IgD-negative memory B cell (primary cell): Measurements from ENCODE around the gene RNF11. TPM values are rescaled to one million over a fixed set of nuclear protein-coding genes. Genes with fewer than 3 reads are reported as not detected.
"Not testable (repeated sequence)": the region's sequence is repeated elsewhere in the genome, so short reads cannot be mapped to it uniquely, and the experiment has no call there.

Experiments used
- H3K27ac Mint-ChIP-seq, 3 donors: one replicate each; pipeline ENCODE4 v1.8.0; 2020 to 2022; ENCODE audit warnings: mild to moderate bottlenecking in 3 of 3, mixed read lengths in 3 of 3, moderate library complexity in 1 of 3
- H3K27me3 Mint-ChIP-seq: one replicate; pipeline ENCODE4 v1.8.0; 2021; ENCODE audit warnings: mixed read lengths
- H3K36me3 Mint-ChIP-seq: one replicate; pipeline ENCODE4 v1.8.0; 2020; ENCODE audit warnings: mild to moderate bottlenecking, mixed read lengths
- H3K4me1 Mint-ChIP-seq, 3 donors: one replicate each; pipeline ENCODE4 v1.8.0; 2020 to 2022; ENCODE audit warnings: mixed read lengths in 3 of 3, mild to moderate bottlenecking in 1 of 3
- H3K4me3 Mint-ChIP-seq, 4 donors: one replicate each; pipeline ENCODE4 v1.8.0; 2020 to 2022; ENCODE audit warnings: mild to moderate bottlenecking in 4 of 4, mixed read lengths in 4 of 4, moderate library complexity in 3 of 4
- H3K9me3 Mint-ChIP-seq, 3 donors: one replicate each; pipeline ENCODE4 v1.8.0; 2020 to 2021; ENCODE audit warnings: mixed read lengths in 3 of 3, mild to moderate bottlenecking in 1 of 3
- polyA plus RNA-seq: library from polyadenylated mRNA; unstranded; fragments of 300-500 nt; fragmentation: Illumina TruSeq; gene quantifications from one replicate; pipeline ENCODE4 v1.2.3, GENCODE V29; 2021

The RNF11 gene
- polyA plus RNA-seq, 1 donor from 2014 or later, result 14.9 TPM

DNA sequence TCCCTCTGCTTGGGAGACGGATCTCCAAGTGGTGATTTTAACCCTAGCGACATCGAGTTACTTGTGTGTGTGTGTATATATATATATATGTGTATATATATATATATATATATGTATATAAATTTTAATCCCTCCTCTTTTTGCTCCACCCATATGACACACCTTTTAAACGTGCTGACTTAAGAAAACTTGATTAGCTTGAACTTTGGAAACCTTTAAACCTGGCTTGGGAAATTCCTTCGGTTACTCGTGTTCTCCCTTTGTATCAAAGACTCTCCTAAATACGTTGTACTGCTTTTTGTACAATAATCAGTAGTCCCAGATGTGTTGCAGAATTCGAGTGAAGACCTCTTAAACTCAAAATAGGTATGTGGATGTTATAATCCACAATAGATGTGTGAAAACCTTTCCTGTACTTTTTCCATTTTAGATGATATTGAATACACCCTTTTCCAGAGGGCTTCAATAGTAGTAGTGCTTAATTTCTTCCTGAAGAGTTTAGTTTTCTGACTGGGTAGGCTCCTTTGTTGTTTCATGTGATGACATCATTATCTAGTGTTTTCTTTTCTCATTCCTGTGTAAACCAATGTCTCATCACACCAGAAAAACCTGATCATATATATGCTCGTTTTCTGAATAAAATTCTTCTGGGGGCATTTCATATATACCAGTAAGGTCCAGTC, 1.4 kb downstream of the RNF11 start:
- no peaks in the 10 kb centered on the region for H3K36me3 Mint-ChIP-seq
- H3K27me3 Mint-ChIP-seq, result no peaks in the 10 kb centered on the region
- H3K4me1 Mint-ChIP-seq, result peaks cover 24 to 33% (median 28%) of the 10 kb centered on the region in 3 donors
- no peak overlapping the region for H3K4me3 Mint-ChIP-seq
- H3K9me3 Mint-ChIP-seq, result no peaks in the 10 kb centered on the region
- H3K27ac Mint-ChIP-seq, result no peak overlapping the region

DNA sequence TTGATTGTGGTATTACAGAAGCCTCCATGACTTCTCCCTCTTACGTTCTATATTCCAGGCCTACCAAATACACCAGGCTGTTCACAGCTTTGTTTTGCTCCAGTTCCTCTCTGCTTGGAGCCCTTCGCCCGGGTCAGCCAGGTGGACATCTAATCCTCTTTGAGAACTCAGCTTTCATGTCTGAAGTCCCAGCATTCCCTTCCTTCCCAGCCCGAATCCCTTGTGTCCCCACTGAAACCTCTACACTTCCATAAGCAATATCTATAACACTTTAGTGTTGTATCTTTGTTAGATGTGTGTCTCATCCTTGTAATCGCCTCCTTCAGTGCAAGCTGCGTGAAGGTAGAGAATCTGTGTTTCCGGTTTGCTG, 1.9 kb downstream of the RNF11 start:
- H3K36me3 Mint-ChIP-seq, result no peaks in the 10 kb centered on the region
- H3K4me3 Mint-ChIP-seq, result no peak overlapping the region
- H3K27me3 Mint-ChIP-seq, result no peaks in the 10 kb centered on the region
- no peak overlapping the region for H3K27ac Mint-ChIP-seq
- peaks cover 24 to 34% (median 33%) of the 10 kb centered on the region in 3 donors for H3K4me1 Mint-ChIP-seq
- no peaks in the 10 kb centered on the region for H3K9me3 Mint-ChIP-seq

DNA sequence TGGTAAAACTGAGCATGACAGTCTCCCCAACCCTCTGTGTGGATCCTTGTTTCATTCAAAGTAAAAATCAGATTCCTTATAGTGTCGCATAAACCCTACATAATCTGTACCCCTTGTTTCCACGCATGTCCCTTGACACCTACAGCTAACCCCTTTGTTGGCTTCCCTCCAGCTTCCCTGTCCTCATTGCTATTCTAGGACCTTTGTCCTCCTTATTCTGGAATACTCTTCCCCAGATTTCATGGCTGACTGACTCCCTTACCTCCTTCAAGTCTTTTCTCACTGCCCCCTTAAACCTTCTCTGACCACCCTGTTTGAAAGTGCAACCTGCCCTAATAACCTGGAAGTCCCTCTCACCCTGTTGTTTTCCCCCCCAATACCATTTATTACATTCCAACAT, 4.0 kb downstream of the RNF11 start:
- H3K4me3 Mint-ChIP-seq, result peak overlapping the region in 2 of 4 donors; percentile 38 to 52
- no peaks in the 10 kb centered on the region for H3K36me3 Mint-ChIP-seq
- peaks cover 19 to 39% (median 28%) of the 10 kb centered on the region in 3 donors for H3K4me1 Mint-ChIP-seq
- H3K27ac Mint-ChIP-seq, result peak overlapping the region in 1 of 3 donors; percentile 61
- H3K27me3 Mint-ChIP-seq, result no peaks in the 10 kb centered on the region
- H3K9me3 Mint-ChIP-seq, result no peaks in the 10 kb centered on the region

DNA sequence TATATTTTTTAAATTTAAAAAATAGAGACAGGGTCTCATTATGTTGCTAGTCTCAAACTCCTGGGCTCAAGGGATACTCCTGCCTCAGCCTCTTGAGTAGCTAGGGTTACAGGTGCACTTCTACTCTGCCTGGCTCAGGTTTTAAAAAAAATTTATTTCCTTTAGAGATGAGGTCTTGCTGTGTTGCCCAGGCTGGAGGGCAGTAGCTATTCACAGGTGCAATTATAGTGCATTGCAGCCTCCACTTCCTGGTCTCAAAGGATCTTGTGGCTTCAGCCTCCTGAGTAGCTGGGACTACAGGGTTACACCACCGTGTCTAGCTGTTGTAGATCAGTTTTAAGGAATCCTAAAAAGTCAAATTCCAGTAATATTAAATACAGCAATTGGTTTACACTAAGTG, 5.0 kb downstream of the RNF11 start:
- peaks cover 11 to 37% (median 22%) of the 10 kb centered on the region in 3 donors for H3K4me1 Mint-ChIP-seq
- H3K4me3 Mint-ChIP-seq, result no peak overlapping the region
- no peaks in the 10 kb centered on the region for H3K9me3 Mint-ChIP-seq
- H3K27me3 Mint-ChIP-seq, result no peaks in the 10 kb centered on the region
- H3K36me3 Mint-ChIP-seq, result peaks cover 1% of the 10 kb centered on the region
- no peak overlapping the region for H3K27ac Mint-ChIP-seq

DNA sequence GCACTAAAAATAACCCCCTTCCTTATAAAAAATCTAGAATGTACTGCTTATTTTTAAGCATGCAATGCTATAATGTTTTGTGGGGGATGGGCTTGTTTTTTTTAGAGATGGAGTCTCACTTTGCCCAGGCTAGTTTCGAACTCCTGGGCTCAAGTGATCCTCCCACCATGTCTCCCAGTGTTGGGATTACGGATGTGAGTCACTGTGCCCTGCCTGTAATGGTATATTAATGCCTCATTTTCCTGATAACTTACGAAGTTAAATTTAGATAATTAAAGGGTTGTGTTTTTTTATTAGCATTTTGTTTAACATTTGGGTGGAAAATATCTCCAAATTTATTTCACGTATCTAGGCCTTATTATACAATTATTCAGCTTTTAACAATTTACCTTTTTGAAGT, 6.5 kb downstream of the RNF11 start:
- H3K4me1 Mint-ChIP-seq, result peaks cover 13 to 41% (median 31%) of the 10 kb centered on the region in 3 donors
- H3K27me3 Mint-ChIP-seq, result no peaks in the 10 kb centered on the region
- no peak overlapping the region for H3K4me3 Mint-ChIP-seq
- H3K9me3 Mint-ChIP-seq, result no peaks in the 10 kb centered on the region
- peaks cover 3% of the 10 kb centered on the region for H3K36me3 Mint-ChIP-seq
- H3K27ac Mint-ChIP-seq, result peak overlapping the region in 1 of 3 donors; percentile 13

DNA sequence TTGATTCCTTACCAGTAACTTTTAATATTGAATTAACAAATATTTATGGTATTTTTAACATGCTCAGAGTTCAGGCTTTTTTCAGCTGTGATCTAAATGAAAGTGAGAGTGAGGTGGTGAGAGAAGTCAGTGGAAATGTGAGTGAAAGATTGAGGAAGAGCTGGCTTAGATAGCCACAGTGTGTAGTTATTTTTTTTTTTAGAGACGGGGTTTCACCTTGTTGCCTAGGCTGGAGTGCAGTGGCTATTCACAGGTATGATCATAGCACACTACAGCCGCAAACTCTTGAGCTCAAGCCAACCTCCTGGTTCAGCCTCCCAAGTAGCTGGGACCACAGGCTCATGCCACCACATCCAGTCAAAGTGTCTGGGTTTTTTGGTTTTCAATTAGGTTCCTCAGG, 10.9 kb downstream of the RNF11 start:
- H3K27me3 Mint-ChIP-seq, result no peaks in the 10 kb centered on the region
- H3K4me3 Mint-ChIP-seq, result peak overlapping the region in 1 of 4 donors; percentile 60
- peaks cover 3% of the 10 kb centered on the region for H3K36me3 Mint-ChIP-seq
- peaks cover 10 to 26% (median 17%) of the 10 kb centered on the region in 3 donors for H3K4me1 Mint-ChIP-seq
- no peaks in the 10 kb centered on the region for H3K9me3 Mint-ChIP-seq
- H3K27ac Mint-ChIP-seq, result peak overlapping the region in 1 of 3 donors; percentile 25

DNA sequence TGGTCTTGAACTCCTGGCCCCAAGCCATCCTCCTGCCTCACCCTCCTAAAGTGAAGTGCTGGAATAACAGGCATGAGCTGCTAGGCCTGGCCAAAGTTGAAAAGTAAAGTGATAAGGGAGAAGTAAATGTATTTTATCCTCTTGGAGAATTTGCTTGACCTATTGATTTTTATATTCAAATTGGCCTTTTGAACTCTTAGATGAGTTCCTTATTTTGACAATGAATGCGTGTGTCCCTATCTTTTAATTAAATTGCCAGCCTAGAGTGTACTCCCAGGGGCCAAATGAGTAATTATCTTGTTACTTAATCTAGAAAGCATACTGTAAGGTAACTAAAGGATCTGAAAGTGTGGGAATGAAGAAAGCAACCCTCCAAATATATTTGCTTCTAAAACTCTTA, 11.4 kb downstream of the RNF11 start:
- peaks cover 10 to 26% (median 17%) of the 10 kb centered on the region in 3 donors for H3K4me1 Mint-ChIP-seq
- H3K9me3 Mint-ChIP-seq, result no peaks in the 10 kb centered on the region
- peaks cover 3% of the 10 kb centered on the region for H3K36me3 Mint-ChIP-seq
- no peaks in the 10 kb centered on the region for H3K27me3 Mint-ChIP-seq
- no peak overlapping the region for H3K4me3 Mint-ChIP-seq
- peak overlapping the region in 1 of 3 donors; percentile 25 for H3K27ac Mint-ChIP-seq

DNA sequence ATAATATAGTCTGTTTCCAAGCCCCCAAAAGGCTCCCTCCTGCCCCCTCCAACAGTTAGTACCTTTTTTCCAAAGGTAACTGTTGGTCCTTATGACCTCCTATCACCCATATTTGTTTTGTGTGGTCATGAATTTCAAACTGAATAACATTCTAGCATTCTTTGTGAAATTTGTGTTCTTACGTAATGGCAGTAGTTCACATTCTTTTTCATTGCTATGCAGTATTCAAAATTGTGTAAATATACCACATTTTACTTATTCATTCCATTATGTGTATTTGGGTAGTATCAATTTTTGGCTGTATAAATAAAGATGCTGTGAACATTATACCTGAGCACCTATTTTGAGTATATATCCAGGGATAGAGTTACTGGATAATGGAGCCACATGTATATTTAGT, 13.4 kb downstream of the RNF11 start:
- Mint-ChIP-seq H3K36me3 (peaks cover 5% of the 10 kb centered on the region), H3K27ac (no peak overlapping the region), H3K27me3 (no peaks in the 10 kb centered on the region), H3K4me3 (no peak overlapping the region), H3K4me1 (peaks cover 6 to 14% (median 12%) of the 10 kb centered on the region in 3 donors), H3K9me3 (no peaks in the 10 kb centered on the region)

DNA sequence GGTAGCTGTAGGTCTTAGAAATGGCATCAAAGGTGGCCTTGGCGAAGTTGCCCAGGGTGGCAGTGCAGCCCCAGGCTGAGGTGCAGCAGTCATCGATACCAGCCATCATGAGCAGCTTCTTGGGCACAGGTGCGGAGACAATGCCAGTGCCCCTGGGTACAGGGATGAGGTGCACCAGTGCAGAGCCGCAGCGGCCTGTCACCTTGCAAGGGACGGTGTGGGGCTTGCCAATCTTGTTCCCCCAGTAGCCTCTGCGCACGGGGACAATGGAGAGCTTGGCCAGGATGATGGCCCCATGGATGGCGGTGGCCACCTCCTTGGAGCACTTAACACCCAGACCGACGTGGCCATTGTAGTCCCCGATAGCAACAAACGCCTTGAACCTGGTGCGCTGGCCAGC, 14.7 kb downstream of the RNF11 start:
- H3K4me3 Mint-ChIP-seq, H3K36me3 Mint-ChIP-seq, H3K27ac Mint-ChIP-seq, H3K9me3 Mint-ChIP-seq, H3K27me3 Mint-ChIP-seq: not testable (repeated sequence)
- peaks cover 6 to 10% (median 7%) of the 10 kb centered on the region in 3 donors for H3K4me1 Mint-ChIP-seq

DNA sequence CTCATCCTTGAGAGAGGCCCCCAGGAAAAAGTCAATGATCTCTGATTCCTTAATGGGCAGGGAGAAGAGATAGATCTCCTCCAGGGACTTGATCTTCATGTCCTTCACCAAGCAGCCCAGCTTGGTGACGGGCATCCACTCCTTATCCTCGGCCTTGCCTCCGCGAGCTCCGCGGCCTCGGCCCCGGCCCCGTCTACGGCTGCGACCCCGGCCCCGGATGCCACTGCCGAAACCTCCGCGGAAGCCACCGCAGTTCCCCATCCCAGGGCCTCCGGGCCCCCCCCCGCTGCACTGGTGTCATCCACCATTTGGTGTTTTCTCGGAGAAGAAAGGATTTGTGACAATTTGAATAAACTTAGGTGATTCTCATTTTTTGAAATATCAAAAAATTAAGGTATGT, 15.1 kb downstream of the RNF11 start:
- not testable (repeated sequence) for H3K4me3 Mint-ChIP-seq, H3K27ac Mint-ChIP-seq, H3K27me3 Mint-ChIP-seq, H3K9me3 Mint-ChIP-seq, H3K36me3 Mint-ChIP-seq
- peaks cover 6 to 10% (median 7%) of the 10 kb centered on the region in 3 donors for H3K4me1 Mint-ChIP-seq

DNA sequence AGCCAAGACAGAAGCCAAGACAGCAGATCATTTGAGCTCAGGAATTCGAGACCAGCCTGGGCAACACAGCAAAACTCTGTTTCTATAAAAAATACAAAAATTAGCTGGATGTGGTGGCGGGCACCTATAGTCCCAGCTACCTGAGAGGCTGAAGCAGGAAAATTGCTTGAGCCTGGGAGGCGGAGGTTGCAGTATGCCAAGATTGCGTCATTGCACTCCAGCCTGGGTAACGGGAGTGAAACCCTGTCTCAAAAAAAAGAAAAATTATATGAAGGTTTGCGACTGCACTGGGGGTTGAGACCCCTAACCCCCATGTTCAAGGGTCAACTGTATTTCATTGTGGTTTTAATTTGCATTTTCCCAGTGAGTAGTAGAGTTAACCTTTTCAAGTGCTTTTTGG, 16.3 kb downstream of the RNF11 start:
- no peak overlapping the region for H3K4me3 Mint-ChIP-seq
- no peaks in the 10 kb centered on the region for H3K27me3 Mint-ChIP-seq
- peaks cover 3 to 4% (median 3%) of the 10 kb centered on the region in 3 donors for H3K4me1 Mint-ChIP-seq
- no peaks in the 10 kb centered on the region for H3K9me3 Mint-ChIP-seq
- H3K36me3 Mint-ChIP-seq, result peaks cover 3% of the 10 kb centered on the region
- H3K27ac Mint-ChIP-seq, result no peak overlapping the region

DNA sequence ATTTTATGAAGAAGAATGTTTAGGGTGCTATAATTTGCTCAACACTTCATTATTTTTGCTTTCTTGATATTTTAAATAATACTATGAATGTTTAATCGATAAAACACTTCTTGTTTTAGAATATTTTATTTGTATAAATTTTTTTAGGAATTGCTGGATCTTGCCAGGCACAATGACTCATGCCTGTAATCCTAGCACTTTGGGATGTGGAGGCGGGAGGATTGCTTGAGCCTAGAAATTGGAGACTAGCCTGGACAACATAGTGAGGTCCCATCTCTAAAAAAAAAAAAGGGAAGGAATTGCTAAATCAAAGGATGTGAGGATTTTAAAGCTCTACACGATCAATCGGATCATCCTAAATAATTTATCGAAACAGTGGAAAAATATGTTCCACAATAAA, 17.6 kb downstream of the RNF11 start:
- no peaks in the 10 kb centered on the region for H3K27me3 Mint-ChIP-seq
- H3K4me1 Mint-ChIP-seq, result peaks cover 4 to 6% (median 5%) of the 10 kb centered on the region in 3 donors
- peaks cover 3% of the 10 kb centered on the region for H3K36me3 Mint-ChIP-seq
- no peaks in the 10 kb centered on the region for H3K9me3 Mint-ChIP-seq
- H3K4me3 Mint-ChIP-seq, result no peak overlapping the region
- no peak overlapping the region for H3K27ac Mint-ChIP-seq

DNA sequence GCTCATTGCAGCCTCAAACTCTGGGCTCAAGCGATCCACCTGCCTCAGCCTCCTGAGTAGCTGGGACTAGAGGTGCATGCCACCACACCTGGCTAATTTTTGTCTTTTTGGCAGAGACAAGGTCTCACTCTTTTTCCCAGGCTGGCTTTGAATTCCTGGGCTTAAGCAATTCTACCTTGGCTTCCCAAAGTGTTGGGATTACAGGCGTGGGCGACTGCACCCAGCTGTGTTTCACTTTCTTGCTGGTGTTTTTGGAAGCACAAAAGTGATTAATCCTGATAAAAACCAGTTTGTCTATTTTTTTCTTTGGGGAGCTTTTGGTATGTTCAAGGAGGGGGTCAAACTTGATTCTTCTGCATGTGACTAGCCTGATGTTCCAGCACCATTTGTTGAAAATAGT, 19.3 kb downstream of the RNF11 start:
- H3K36me3 Mint-ChIP-seq, result peaks cover 3% of the 10 kb centered on the region
- H3K27ac Mint-ChIP-seq, result no peak overlapping the region
- H3K4me1 Mint-ChIP-seq, result peaks cover 7 to 8% (median 8%) of the 10 kb centered on the region in 3 donors
- no peak overlapping the region for H3K4me3 Mint-ChIP-seq
- no peaks in the 10 kb centered on the region for H3K9me3 Mint-ChIP-seq
- no peaks in the 10 kb centered on the region for H3K27me3 Mint-ChIP-seq

DNA sequence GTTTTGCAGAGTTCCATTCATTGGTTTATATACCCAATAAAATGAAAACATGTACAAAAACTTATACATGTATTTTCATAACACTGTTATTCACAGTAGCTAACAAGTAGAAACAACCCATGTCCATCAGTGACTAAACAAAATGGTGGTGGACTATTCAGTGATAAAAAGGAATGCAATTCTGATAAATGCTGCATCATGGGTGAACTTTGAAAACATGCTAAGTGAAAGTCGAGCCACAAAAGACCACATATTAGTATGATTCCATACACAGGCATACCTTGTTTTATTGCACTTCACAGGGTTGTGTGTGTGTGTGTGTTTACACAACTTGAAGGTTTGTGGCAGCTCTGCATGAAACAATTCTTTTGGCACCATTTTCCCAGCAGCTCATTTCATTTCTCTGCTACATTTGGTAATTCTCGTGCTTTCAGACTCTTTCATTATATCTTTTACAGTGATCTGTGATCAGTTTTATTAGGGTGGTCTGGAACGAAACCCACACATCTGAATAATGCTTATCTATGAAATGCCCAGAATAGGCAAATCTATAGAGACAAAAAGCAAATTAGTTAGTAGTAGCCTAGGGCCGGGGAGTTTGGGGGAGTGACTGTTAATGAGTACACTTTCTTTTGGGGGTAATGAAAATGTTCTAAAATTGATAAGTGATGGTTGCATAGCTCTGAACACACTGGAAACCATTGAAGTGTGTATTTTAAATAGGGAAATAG, 27.2 kb downstream of the RNF11 start:
- Mint-ChIP-seq H3K4me1 (peaks cover 27 to 40% (median 32%) of the 10 kb centered on the region in 3 donors), H3K27ac (peak overlapping the region in 1 of 3 donors; percentile 54), H3K27me3 (no peaks in the 10 kb centered on the region), H3K4me3 (peak overlapping the region in 1 of 4 donors; percentile 22), H3K9me3 (no peaks in the 10 kb centered on the region), H3K36me3 (peaks cover 3% of the 10 kb centered on the region)

DNA sequence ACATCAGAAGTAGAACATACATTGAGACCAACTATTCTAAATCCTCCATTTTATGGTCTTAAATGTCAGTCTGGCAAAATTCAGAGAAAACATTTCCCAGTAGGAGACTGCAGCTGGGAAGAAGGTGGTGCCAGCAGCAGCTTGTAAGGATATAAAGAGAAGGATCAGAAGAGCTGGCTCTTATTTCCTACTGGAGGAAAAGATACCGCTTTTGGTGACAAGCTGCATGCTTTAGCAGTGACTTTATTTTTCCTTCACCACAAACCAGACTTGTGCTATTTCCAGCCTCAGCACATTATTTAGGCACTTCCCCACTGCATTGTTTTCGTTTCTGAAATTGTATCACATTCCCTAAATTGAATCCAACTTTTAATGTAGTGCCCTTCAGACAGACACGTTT, 28.4 kb downstream of the RNF11 start:
- Mint-ChIP-seq H3K27me3 (no peaks in the 10 kb centered on the region), H3K27ac (no peak overlapping the region)

DNA sequence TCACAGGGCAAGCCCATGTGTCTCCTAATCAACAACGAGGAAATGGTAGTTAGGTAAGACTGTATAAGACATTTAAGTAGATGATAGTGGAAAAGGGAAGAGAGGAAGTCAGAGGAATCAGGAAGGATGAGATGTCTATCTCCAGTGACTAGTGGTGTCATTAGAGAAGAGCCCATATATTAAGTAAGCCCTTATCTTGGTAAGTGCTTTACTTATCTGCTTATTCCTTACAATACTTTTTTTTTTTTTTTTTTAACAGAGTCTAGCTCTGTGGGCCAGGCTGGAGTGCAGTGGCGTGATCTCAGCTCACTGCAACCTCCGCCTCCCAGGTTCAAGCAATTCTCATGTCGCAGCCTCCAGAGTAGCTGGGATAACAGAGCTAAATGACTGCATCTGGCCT, 29.5 kb downstream of the RNF11 start:
- H3K4me1 Mint-ChIP-seq, result peaks cover 29 to 42% (median 31%) of the 10 kb centered on the region in 3 donors
- H3K4me3 Mint-ChIP-seq, result no peak overlapping the region
- H3K9me3 Mint-ChIP-seq, result no peaks in the 10 kb centered on the region
- H3K27me3 Mint-ChIP-seq, result no peaks in the 10 kb centered on the region
- H3K36me3 Mint-ChIP-seq, result peaks cover 11% of the 10 kb centered on the region
- H3K27ac Mint-ChIP-seq, result peak overlapping the region in 1 of 3 donors; percentile 1

More for the DNA sequence above, 28.4 kb downstream of the RNF11 start:
- no peak overlapping the region for H3K4me3 Mint-ChIP-seq
- peaks cover 3% of the 10 kb centered on the region for H3K36me3 Mint-ChIP-seq
- H3K9me3 Mint-ChIP-seq, result no peaks in the 10 kb centered on the region
- H3K4me1 Mint-ChIP-seq, result peaks cover 31 to 42% (median 33%) of the 10 kb centered on the region in 3 donors
